GM19239 (cell line): ENCODE measurements around the gene MMP1.

Experiments used
- DNase-seq: peaks from one replicate; pipeline ENCODE4 v3.0.0; 2011; ENCODE audit warnings: low spot score; ENCODE audit not compliant: insufficient read length
- FAIRE-seq: peaks from 2 replicates; lab custom pipeline; 2011; peaks lifted over from hg19 to GRCh38; lab: Jason Lieb, UNC

MMP1 gene

GRCh38 chr11:102809971-102810370 is 12.0 kb upstream of the MMP1 start:
- FAIRE-seq = no peak
- no peak for DNase-seq

- no peak for DNase-seq
These were observed 10.0 kb upstream of the MMP1 start for GRCh38 chr11:102807921-102808320.

GRCh38 chr11:102806296-102806695 is 8.3 kb upstream of the MMP1 start:
- FAIRE-seq (no peak), DNase-seq (no peak)

More at GRCh38 chr11:102807921-102808320, 10.0 kb upstream of the MMP1 start:
- no peak for FAIRE-seq

- FAIRE-seq (no peak), DNase-seq (no peak)
These were observed 4.4 kb upstream of the MMP1 start for GRCh38 chr11:102802341-102802740.

GRCh38 chr11:102800767-102801166 is 2.8 kb upstream of the MMP1 start:
- no peak for DNase-seq
- no peak for FAIRE-seq

GRCh38 chr11:102799681-102800340 is 1.9 kb upstream of the MMP1 start:
- no peak for DNase-seq
- FAIRE-seq = no peak

- FAIRE-seq = no peak
- DNase-seq = peak; percentile 8
These were observed 3.6 kb downstream of the MMP1 start for GRCh38 chr11:102794382-102794781.

GRCh38 chr11:102793677-102794290 is 4.2 kb downstream of the MMP1 start:
- FAIRE-seq (no peak), DNase-seq (no peak)

- DNase-seq (no peak), FAIRE-seq (no peak)
These were observed 5.4 kb downstream of the MMP1 start for GRCh38 chr11:102792604-102793003.

GRCh38 chr11:102791271-102792036 is 6.5 kb downstream of the MMP1 start:
- no peak for FAIRE-seq
- no peak for DNase-seq

- FAIRE-seq (no peak), DNase-seq (no peak)
These were observed 9.5 kb downstream of the MMP1 start for GRCh38 chr11:102788334-102788995.

- FAIRE-seq (no peak), DNase-seq (no peak)
These were observed 13.6 kb downstream of the MMP1 start for GRCh38 chr11:102784380-102784779.

GRCh38 chr11:102783720-102784119 is 14.2 kb downstream of the MMP1 start:
- DNase-seq (no peak), FAIRE-seq (no peak)

GRCh38 chr11:102783016-102783415 is 14.9 kb downstream of the MMP1 start:
- FAIRE-seq (no peak), DNase-seq (no peak)

- no peak for FAIRE-seq
- no peak for DNase-seq
These were observed 16.3 kb downstream of the MMP1 start for GRCh38 chr11:102781676-102782075.

- DNase-seq (no peak), FAIRE-seq (no peak)
These were observed 17.5 kb downstream of the MMP1 start, which contains the start of gene MMP10 for GRCh38 chr11:102780491-102780918. MMP10 (minus strand) TSS chr11:102780628; CDS start chr11:102780591, 37 bp downstream.

GRCh38 chr11:102776454-102776853 is 21.5 kb downstream of the MMP1 start:
- DNase-seq (no peak), FAIRE-seq (no peak)

GRCh38 chr11:102773386-102773785 is 24.6 kb downstream of the MMP1 start:
- no peak for DNase-seq
- FAIRE-seq = no peak

GRCh38 chr11:102771351-102771750 is 26.6 kb downstream of the MMP1 start:
- no peak for FAIRE-seq

GRCh38 chr11:102770191-102770590 is 27.8 kb downstream of the MMP1 start:
- no peak for FAIRE-seq
- no peak for DNase-seq

More at GRCh38 chr11:102771351-102771750, 26.6 kb downstream of the MMP1 start:
- DNase-seq = no peak

GRCh38 chr11:102767800-102768199 is 30.2 kb downstream of the MMP1 start:
- FAIRE-seq (no peak), DNase-seq (no peak)
